Occipital lobe (tissue), 3 donors: ENCODE results near the gene RABL3. TPM values are rescaled to one million over a fixed set of nuclear protein-coding genes. Genes with fewer than 3 reads are reported as not detected.
"Not testable (repeated sequence)": the region's sequence is repeated elsewhere in the genome, so short reads cannot be mapped to it uniquely, and the experiment has no call there.

Experiments
- DNase-seq: peaks from one replicate; lab custom pipeline; 2025; lab: John Stamatoyannopoulos, UW
- small RNA-seq: library from RNA; depleted of rRNA; stranded (forward); fragments of <200 nt; gene quantifications from one replicate; pipeline ENCODE3, GENCODE V24; 2014
- total RNA-seq: library from RNA; depleted of rRNA; stranded (reverse); fragments of >200 nt; gene quantifications from one replicate; pipeline ENCODE4 v1.2.3, GENCODE V29; 2014

RABL3 gene
- total RNA-seq, 1 donor from 2014 or later = 12.6 TPM

- peak; percentile 59 for DNase-seq
Observed at GRCh38 chr3:120646771-120647432, 95.4 kb downstream of the RABL3 start.

GRCh38 chr3:120645083-120645845 is 97.1 kb downstream of the RABL3 start:
- DNase-seq = peak; percentile 47

GRCh38 chr3:120642368-120642948 is 99.9 kb downstream of the RABL3 start:
- DNase-seq = no peak

- DNase-seq = no peak
Observed at GRCh38 chr3:120641696-120642246, 100.5 kb downstream of the RABL3 start.

- no peak for DNase-seq
Observed at GRCh38 chr3:120640231-120640630, 102.1 kb downstream of the RABL3 start.

- DNase-seq = not testable (repeated sequence)
Observed at GRCh38 chr3:120638820-120639219, 103.5 kb downstream of the RABL3 start.

GRCh38 chr3:120637851-120638559 is 104.3 kb downstream of the RABL3 start:
- DNase-seq = no peak

GRCh38 chr3:120636795-120637401 is 105.4 kb downstream of the RABL3 start:
- no peak for DNase-seq

Small RNAs within 50 kb of the gene (small RNA-seq; reads per million reads assigned to genes)
- gene MTCO1P29 = not detected
- not detected for gene MTCO2P29

Other genes with a start within 250 kb of the RABL3 start
- 34.6 TPM for gene NDUFB4, start 146.2 kb downstream of the RABL3 start, total RNA-seq
- 1.1 TPM for gene HGD, start 60.3 kb downstream of the RABL3 start, total RNA-seq
- gene GTF2E1, start 228 bp upstream of the RABL3 start, total RNA-seq = 21.4 TPM
- 18.6 TPM for gene STXBP5L, start 165.7 kb upstream of the RABL3 start, total RNA-seq